CD4-positive, alpha-beta T cell treated with Interleukin-12 subunit alpha and Interleukin-12 subunit beta, for 1 hour (primary cell): Measurements from ENCODE around the gene HOXD10.

Source experiments
- DNase-seq: peaks from one replicate; pipeline ENCODE4 v3.0.0-alpha.2; 2020

Gene HOXD10

DNA sequence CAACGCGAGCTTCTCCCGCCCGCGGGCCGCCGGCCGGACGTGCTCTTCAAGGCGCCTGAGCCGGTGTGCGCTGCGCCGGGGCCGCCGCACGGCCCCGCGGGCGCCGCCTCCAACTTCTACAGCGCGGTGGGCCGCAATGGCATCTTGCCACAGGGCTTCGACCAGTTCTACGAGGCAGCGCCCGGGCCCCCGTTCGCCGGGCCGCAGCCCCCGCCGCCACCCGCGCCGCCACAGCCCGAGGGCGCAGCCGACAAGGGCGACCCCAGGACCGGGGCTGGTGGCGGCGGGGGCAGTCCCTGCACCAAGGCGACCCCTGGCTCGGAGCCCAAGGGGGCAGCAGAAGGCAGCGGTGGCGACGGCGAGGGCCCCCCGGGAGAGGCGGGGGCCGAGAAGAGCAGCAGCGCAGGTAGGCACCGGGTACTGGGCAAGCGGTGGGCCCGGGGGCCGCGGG, 8.8 kb upstream of the HOXD10 start:
- DNase-seq, result no peak

DNA sequence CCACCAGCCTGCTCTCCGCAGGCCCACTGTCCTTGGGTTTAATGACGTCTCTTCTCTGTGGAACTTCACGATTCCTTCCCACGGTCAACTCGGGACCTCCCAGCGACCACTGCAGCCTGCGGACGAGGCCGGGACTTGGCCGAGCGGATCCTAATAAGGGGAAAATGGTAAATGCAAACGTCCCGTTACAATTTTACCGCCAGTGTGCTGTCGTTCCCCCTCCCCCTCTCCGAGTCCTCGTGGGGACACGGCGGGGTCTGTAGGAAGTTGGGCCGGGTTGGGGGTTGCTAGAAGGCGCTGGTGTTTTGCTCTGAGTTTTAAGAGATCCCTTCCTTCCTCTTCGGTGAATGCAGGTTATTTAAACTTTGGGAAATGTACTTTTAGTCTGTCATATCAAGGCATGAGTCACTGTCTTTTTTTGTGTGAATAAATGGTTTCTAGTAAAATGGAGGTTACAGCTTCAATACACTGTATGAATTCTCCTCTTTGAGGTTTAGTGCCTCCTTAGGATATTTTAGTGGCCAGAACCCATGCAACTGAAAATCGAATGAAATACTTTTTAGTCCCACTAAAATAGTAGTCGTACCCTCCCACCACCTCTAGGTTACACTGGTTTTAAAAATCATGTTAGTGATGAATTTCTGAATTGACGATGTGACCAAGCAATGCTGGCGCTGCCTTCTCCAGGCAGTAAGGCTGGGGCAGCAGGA, 7.2 kb upstream of the HOXD10 start:
- no peak for DNase-seq

DNA sequence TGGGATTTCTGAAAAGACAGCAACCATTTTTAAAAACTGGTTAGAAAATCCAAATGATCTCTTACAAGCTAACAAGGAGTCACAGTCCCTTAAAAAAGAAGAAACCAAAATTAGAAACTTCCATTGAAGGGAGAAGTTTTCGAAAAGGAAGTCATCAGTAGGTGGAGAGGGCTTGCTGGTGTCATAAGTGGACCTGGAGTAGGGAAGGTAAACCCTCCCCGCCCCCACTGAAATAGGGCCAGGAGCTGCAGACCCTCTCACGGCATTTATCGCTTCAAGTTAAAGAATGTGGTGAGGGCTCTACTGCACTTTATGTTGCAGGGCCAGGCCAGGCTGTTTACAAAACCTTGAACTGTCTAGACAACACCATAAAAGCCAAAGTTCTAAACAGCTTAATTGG, 6.6 kb upstream of the HOXD10 start:
- no peak for DNase-seq

DNA sequence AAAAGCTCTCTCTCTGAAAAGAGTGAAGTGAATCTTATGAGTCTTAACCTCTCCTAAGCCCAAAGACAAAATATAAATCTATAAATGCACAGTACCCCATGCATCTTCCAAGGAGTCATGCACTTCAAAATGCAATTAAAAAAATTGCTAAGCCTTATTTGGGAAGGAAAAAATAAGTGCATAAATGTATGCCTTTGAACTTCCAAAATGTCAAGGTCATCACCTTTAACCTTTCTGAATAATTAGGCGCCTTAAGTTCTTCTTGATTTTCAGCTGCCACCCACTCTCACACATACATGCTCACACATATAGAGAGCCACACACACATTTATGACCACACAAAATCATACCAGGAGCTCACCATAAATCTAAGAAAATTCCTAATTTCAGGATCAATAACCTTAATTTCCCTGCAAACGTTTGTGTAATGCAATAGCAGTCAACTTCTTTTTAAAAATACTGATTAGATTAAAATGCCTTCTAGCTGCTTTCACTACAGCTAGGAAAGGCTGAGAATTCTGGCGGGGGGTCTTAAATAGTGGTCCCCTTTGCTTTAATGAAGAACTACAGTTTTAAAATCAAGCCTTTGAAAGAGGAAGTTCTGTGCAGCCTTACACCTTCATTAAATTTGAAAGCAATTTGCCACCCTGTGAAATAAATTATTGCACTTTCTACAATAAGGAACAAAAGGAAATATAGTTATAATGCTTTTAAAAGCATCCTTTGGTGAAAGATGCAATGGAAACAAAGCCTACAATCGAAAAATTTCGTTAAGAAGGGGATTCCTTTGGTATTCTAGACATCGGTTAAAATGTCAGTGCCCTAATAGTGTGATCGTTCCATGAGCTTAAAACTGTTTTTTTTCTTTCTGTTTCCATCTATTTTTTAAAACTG, 5.9 kb upstream of the HOXD10 start:
- no peak for DNase-seq

DNA sequence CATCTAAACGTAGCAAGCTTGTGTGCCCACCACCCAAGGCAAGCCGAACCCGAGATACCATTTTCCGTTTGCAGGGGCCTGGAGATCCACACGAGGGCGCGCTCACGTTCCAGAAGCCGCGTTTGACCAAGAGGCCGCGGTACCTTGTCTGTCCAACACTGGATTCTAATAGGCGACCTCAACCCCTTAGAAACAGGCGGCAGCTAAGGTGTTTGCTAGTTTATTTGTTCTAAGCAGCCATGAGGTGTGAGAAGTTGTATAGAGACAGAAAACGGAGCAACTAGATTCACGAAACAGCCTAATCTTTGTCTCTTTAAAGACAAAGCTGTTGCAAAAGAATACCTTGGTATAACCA, 5.3 kb upstream of the HOXD10 start:
- no peak for DNase-seq

DNA sequence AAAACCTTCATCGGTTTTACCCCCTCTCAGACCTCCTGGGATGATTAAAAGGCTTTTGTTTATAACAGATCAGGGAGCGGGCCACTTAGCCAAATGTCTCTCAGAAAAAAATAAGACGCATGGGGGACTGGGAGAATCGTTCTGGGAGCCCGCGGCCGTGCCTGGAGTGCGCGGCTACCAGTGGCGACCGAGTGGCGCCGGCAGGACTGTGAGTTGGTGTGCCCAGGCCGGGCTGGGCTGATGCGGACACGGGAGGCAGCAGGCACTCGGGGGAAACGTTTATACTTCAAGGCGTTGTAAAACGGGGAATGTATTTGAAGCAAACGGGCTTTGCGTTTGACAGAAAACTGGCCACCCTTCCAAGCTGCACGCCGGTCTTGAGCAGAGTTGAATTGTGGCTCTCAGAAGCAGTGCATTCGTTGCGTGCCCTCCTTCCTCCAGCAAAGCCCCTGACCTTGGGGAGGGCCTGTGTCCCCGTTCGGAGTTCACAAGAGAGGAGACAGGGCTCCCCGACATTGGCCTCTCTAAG, 4.7 kb upstream of the HOXD10 start:
- no peak for DNase-seq

DNA sequence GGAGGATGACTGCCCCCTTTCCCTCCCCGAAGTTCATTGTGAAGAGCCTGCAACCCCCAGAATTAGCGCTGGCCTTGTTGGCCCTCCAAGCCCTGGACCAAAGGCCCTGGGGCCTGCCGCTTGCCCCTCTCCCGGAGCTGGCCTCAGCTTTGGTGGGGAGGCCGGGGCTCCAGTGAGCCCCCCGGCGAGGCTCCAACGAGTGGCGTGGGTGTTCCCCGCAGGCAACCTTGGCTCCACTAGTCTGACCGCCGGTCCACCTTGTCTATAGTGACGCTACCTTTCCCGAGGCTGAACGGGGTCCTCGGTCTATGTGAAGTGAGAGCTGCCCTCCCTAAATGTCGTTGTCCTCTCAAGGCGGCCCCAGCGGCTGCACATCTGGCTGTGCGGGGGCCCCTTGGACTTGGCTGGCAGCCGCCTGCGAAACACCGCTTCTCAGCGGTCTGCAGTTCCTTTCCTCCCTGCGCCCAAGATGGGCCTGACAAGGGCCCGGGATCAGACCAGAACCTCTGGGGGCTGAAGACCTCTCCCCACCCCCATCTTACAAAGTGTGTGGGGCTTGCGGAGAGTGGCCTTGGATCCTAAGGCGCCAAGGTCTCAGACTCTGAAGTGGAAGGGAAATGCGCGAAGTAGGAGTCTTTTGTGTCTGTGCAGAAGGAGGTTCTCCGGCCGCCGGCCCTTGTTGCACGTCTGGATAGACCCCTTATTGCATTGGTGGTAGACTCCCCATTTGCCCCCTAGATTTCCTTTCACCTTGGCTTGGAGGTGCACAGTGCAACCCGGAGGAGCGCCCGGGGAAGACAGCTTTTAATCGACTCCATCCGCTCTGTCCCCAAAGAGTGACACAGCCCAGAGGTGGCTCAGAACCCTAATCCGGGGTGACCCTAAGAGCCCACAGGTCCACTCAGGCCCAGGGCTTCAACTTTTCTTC, 3.9 kb upstream of the HOXD10 start:
- DNase-seq, result no peak

DNA sequence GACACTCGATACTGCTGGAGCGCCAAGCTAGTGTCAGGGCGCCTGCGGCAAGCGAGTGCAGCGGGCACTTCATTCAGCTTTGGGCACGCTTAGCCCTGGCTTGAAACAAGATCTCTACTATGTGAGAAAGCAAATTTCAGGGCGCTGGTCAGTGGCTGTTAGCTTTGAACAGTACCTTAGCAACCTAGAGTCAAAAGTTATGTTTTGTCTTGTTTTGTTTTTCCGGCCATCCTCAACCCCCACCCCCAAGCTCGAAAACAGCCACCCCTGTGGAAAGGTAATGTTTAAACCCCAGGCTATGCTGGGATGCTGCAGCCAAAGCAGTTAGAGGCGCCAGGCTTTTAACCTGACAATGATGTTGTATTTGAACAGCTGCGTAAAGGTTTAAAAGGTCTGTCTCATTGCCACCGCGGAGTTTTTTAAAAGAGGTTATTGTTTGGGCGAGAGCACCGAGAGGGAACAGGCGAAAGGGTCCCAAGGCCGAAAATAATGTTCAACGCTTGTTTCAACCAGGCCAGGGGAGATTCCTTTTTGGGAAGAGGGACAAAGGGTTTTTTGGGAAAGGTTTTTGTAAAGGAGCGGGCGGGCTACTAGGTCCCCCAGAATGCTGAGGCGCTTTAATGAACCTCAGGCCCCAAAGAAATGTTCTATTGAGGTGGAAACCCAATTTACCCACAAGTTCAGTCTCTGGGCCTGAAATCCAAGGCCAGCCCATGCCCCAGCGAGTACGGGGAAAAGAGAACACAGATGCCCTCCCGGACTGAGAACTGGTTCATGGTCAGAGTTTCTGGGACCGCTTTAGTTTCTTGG, 2.3 kb upstream of the HOXD10 start:
- DNase-seq, result no peak

DNA sequence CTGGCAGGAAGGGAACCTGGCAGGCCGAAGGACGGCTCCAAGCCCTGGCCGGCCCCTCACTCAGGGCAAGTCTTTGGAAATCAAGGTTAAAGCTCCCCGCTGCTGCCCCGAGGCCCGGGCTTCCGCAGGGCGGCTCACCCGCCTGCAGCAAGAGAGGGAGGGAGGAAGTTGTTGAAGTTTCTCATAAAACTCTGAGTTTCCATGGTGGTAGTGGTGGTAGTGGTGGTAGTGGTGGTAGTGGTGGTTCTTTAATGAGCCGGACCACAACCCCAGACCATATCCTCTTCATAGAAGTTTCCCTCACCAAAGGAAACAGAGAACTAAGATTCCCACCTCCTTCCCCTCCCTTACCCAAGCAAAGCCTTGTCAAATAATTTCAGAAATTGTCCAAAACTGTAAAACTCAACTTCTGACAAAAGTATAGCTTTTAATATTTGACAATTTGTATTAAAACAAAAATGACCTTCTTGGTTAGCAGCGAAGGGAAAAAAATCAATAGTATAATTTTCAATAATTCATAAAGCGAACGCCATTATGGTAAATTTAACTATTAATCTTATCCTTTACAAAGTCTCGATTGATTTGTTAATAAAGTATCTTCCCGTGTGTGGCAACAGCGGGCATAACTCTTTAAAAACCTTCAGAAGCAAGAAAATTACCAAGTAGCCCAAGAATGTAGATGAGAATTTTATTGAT, 1.5 kb upstream of the HOXD10 start:
- DNase-seq, result no peak

DNA sequence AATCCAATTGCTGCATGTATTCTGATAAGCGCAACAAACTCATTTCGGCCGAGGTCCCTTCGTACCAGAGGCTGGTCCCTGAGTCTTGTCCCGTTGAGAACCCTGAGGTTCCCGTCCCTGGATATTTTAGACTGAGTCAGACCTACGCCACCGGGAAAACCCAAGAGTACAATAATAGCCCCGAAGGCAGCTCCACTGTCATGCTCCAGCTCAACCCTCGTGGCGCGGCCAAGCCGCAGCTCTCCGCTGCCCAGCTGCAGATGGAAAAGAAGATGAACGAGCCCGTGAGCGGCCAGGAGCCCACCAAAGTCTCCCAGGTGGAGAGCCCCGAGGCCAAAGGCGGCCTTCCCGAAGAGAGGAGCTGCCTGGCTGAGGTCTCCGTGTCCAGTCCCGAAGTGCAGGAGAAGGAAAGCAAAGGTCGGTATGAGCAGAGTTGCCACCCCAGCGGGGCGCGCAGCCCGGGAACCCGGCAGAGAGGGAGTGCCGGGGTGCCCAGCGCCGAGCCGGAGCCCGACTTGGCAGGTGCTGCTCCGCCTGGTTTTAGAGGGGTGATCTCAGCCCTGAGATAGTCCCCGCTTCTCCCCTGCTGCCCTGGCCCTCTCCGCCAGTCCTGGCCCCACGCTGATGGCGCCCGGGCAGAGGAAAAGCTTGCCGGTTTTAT, 714 bp downstream of the HOXD10 start:
- DNase-seq, result no peak

DNA sequence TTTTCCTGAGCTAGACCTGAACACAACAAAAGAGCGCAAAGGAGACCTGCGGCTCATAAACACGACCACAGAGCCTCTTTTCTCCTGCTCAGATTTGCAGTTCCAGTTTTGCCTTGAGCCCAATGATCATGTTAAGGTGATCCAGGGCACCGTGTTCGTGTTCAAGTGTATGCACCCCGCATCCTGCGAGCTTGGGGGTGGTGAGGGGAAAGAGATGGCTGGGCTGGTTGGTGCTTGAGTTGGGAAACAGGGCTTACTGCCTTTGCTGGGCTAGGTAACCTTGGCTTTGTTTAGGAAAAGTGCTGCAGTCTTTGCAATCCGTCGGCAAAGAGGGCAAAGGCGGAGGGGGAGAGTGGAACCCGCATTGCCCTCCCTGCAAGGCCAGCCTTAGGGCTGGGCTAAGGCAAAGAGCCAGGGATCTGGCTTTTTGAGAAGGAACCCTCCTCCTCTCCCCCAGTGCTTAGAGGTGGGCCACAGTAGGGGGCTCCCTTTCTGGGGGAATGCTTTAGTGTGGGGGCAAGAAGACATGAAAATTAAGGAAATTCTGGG, 1.3 kb downstream of the HOXD10 start:
- no peak for DNase-seq

DNA sequence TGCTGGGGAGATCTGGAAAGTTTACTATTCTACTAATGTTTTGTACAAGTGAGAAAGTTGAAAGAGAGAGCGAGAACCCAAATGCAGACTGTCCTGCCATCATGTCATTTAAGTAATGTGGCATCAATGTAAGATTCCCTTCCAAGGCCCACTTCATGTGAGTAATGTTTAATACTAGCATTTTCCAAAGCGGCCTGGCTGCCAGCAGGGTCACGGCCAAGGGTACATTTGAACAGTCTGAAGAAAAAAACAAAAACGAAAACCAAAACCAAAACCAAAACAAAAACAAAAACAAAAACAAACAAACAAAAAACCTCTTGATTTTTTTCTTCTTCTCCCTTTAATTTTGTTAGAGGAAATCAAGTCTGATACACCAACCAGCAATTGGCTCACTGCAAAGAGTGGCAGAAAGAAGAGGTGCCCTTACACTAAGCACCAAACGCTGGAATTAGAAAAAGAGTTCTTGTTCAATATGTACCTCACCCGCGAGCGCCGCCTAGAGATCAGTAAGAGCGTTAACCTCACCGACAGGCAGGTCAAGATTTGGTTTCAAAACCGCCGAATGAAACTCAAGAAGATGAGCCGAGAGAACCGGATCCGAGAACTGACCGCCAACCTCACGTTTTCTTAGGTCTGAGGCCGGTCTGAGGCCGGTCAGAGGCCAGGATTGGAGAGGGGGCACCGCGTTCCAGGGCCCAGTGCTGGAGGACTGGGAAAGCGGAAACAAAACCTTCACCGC, 2.2 kb downstream of the HOXD10 start:
- DNase-seq, result no peak

DNA sequence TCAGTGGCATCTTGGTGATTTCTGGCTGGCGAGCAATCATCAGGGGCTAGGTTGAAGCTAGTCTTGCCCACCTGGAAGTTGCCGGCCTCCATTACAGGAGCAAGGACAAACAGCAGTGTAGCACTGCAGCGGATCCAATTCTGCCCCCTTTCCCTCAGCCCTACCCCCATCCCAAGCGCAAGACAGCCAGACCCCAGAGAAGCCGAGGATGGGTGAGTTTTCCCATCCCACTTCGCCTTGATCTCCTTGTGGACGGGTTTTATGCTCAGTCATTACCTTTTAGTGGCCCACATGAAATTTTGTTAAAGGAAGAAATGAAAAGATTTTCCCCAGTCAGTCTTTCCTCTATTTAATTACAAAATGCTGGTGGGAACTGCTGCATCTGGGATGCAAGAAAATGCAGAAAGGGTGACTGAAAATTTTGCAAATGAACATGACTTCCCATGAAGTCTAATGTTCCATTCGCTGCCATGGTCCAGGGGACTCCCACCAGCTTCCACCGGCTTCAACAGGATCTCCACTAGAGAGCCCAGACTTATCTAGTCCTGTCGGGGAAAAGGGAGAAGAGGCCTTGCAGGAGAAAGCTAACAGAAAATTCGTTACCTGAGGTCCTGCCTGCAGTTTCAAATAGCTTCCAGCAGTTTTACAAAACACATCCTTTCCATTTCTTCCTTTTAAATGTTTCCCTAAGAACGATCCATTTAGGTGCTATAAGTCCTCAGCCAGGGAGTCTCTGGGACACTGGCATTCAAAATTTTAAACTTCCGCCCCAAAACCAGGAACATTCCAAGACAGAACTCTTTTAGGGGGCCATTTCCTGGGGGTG, 4.0 kb downstream of the HOXD10 start:
- no peak for DNase-seq

DNA sequence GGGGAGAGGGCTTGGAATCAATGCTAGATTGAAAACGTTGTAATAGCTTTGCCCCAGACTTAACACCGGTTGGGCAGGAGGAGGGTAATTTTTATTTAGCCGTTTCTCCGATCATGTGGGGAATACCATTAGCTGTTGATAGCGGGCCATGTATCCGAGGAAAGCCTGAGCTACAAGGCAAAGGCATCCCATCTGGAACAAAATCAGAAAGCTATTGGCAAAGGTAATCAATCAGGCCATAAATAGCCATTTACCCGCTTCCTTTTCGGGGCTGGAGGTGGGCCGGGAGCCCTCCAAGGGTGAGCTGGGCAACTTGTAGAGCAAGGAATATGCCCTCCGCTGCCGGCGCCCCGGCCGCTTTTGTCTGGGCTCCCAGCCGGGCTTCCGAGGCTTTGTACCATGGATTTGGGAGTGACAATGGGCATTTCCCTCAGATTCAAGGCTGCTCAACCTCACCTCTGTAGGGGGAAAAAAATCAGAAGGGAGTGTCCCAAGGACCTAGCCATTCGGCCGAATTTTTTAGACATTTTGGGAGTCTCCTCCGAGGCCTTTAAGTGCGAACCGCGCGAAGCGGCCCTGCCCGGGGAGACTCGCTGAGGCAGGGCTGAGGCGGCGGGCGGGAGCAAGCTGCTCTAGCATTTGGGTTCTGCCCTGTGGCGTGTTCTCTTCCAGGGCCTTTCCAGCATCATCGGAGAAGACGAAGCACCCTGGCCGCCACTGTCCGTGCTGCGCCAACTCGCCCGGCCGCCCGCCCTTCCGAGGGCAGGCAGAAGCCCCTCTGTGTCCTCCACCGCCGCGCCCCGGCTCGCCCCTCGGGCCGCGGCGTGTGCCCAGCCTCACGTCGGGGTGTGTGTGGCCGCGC, 4.8 kb downstream of the HOXD10 start:
- no peak for DNase-seq

DNA sequence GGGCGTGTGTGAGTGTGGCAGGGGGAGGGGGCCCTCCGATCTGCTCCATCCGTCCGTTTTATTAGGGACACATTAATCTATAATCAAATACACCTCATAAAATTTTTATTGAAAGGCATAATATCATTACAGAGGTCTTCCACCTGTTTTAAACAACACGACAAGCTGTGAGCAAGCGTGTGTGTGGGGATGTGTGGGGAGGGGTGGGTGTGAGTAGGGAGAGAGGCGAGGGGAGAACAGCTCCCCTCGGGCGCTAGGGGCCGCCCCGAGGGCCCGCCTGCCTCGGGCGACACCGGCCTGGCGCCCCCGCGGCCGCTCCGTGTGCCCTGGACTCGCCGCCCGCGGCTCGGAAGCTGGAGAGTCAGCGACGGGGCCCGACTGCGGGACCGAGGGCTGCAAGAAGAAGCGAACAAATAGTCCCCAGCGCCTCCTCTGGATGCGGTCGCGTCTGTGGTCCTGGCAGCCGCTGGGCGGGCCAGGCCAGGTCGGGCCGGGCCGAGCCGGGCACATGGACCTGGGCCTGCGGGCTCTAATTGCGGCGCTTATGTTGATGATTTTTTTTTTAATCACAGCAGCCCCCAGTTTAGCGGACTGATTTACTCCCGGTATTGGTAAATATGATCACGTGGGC, 5.6 kb downstream of the HOXD10 start:
- DNase-seq, result no peak

DNA sequence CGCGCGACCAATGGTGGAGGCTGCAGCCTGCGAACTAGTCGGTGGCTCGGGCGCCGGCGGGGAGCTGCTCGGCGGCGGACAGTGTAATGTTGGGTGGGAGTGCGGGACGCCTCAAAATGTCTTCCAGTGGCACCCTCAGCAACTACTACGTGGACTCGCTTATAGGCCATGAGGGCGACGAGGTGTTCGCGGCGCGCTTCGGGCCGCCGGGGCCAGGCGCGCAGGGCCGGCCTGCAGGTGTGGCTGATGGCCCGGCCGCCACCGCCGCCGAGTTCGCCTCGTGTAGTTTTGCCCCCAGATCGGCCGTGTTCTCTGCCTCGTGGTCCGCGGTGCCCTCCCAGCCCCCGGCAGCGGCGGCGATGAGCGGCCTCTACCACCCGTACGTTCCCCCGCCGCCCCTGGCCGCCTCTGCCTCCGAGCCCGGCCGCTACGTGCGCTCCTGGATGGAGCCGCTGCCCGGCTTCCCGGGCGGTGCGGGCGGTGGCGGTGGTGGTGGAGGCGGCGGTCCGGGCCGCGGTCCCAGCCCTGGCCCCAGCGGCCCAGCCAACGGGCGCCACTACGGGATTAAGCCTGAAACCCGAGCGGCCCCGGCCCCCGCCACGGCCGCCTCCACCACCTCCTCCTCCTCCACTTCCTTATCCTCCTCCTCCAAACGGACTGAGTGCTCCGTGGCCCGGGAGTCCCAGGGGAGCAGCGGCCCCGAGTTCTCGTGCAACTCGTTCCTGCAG, 6.3 kb downstream of the HOXD10 start, which contains the start of gene HOXD9:
TSS of gene HOXD9 (plus strand) at position 37 of the 728 bp plus-strand sequence. CDS start at position 87, 50 bp downstream.
- no peak for DNase-seq
